NT2/D1 (cell line): Measurements from ENCODE around the gene AKT3.

ENCODE experiments used
- SUZ12 ChIP-seq: IDR thresholded peaks from 2 replicates; pipeline ENCODE4 v1.6.1; 2011; ENCODE audit not compliant: insufficient read length, insufficient read depth; ENCODE audit errors: extremely low read depth
- YY1 ChIP-seq: IDR thresholded peaks from 2 replicates; pipeline ENCODE4 v1.6.1; 2011; ENCODE audit not compliant: insufficient read length, insufficient read depth
- ZNF274 ChIP-seq: IDR thresholded peaks from 2 replicates; pipeline ENCODE4 v1.6.1; 2011; ENCODE audit warnings: mild to moderate bottlenecking, low read depth, low read length

DNA sequence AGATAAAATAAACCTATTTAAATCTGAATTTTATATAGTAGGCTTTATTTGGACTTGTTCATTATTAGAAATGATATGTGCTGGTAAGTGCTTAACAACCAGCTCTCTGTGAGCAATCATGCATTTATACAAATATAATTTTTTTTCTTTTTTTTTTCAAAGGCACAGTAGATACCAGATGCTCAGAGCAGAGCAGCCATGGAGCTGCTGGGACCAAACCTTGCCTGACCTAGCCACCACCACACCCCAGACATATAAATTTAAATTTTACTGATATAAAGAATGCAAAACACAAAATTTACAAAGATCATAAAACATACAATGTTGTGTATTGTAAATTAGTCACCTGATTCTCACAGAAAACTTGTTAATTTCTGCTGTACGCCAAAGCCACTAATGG lies 303.6 kb downstream of the AKT3 start:
- TF ChIP-seq ZNF274 (no peak), YY1 (no peak), SUZ12 (no peak)
